Erythroblast (primary cell): ENCODE data around the gene FBXO8.

ENCODE experiments used
- GATA1 ChIP-seq: IDR thresholded peaks from 2 replicates; pipeline ENCODE4 v1.6.1; 2011; ENCODE audit warnings: low read depth, mild to moderate bottlenecking, control low read depth, low read length, moderate library complexity
- POLR2A ChIP-seq: IDR thresholded peaks from 2 replicates; pipeline ENCODE4 v1.6.1; 2011; ENCODE audit warnings: mild to moderate bottlenecking, low read length

- no peak for TF ChIP-seq POLR2A
- TF ChIP-seq GATA1, result no peak
These were observed 73.1 kb downstream of the FBXO8 start for GRCh38 chr4:174210354-174210753.
